WTC11 (cell line): ENCODE results near the gene GTF3C2.

Experiments used
- JUN ChIP-seq: sonication (generic); formaldehyde crosslinking; IDR thresholded peaks from 2 replicates; pipeline ENCODE4 v1.8.0; 2023; ENCODE audit warnings: mild to moderate bottlenecking, missing genetic modification reagents
- MXD4 ChIP-seq: fragments of 250-450 bp; sonication (Bioruptor Pico); IDR thresholded peaks from 2 replicates; pipeline ENCODE4 v1.8.0; 2021; ENCODE audit warnings: mild to moderate bottlenecking, moderate library complexity, borderline replicate concordance
- OVOL2 ChIP-seq: fragments of 250-450 bp; sonication (Bioruptor Pico); IDR thresholded peaks from 2 replicates; pipeline ENCODE4 v1.9.0; 2021; ENCODE audit warnings: mild to moderate bottlenecking, borderline replicate concordance
- TCF7 ChIP-seq: sonication (generic); formaldehyde crosslinking; IDR thresholded peaks from 2 replicates; pipeline ENCODE4 v1.8.0; 2022; ENCODE audit warnings: mild to moderate bottlenecking, low read depth, missing genetic modification reagents, moderate library complexity
- ZBTB21 ChIP-seq: sonication (generic); formaldehyde crosslinking; IDR thresholded peaks from 2 replicates; pipeline ENCODE4 v1.8.1; 2023; ENCODE audit warnings: mild to moderate bottlenecking, missing genetic modification reagents, borderline replicate concordance
- ZNF138 ChIP-seq: sonication (generic); formaldehyde crosslinking; conservative IDR thresholded peaks from 2 replicates; pipeline ENCODE4 v1.8.1; 2022; ENCODE audit warnings: mild to moderate bottlenecking, moderate library complexity, missing genetic modification reagents
- ZNF416 ChIP-seq: fragments of 250-450 bp; sonication (Bioruptor Pico); IDR thresholded peaks from 2 replicates; pipeline ENCODE4 v1.9.0; 2021; ENCODE audit warnings: mild to moderate bottlenecking, inconsistent platforms
- TF ChIP-seq, protein P1 (sequence below): sonication (generic); formaldehyde crosslinking; IDR thresholded peaks from 2 replicates; pipeline ENCODE4 v1.8.1; 2023; ENCODE audit warnings: mild to moderate bottlenecking, moderate library complexity, missing genetic modification reagents
- TF ChIP-seq, protein P2 (sequence below): sonication (generic); formaldehyde crosslinking; IDR thresholded peaks from 2 replicates; pipeline ENCODE4 v1.8.1; 2023; ENCODE audit warnings: mild to moderate bottlenecking, missing genetic modification reagents, moderate library complexity
- TF ChIP-seq, protein P3 (sequence below): fragments of 200-600 bp; IDR thresholded peaks from 2 replicates; pipeline ENCODE4 v1.8.0; 2022; ENCODE audit warnings: antibody characterized with exemption
- TF ChIP-seq, protein P4 (sequence below): sonication (generic); formaldehyde crosslinking; IDR thresholded peaks from 2 replicates; pipeline ENCODE4 v1.8.1; 2022; ENCODE audit warnings: missing genetic modification reagents, borderline replicate concordance
- TF ChIP-seq, protein P5 (sequence below): sonication (generic); formaldehyde crosslinking; IDR thresholded peaks from 2 replicates; pipeline ENCODE4 v1.8.1; 2022; ENCODE audit warnings: mild to moderate bottlenecking, moderate library complexity, missing genetic modification reagents

DNA sequence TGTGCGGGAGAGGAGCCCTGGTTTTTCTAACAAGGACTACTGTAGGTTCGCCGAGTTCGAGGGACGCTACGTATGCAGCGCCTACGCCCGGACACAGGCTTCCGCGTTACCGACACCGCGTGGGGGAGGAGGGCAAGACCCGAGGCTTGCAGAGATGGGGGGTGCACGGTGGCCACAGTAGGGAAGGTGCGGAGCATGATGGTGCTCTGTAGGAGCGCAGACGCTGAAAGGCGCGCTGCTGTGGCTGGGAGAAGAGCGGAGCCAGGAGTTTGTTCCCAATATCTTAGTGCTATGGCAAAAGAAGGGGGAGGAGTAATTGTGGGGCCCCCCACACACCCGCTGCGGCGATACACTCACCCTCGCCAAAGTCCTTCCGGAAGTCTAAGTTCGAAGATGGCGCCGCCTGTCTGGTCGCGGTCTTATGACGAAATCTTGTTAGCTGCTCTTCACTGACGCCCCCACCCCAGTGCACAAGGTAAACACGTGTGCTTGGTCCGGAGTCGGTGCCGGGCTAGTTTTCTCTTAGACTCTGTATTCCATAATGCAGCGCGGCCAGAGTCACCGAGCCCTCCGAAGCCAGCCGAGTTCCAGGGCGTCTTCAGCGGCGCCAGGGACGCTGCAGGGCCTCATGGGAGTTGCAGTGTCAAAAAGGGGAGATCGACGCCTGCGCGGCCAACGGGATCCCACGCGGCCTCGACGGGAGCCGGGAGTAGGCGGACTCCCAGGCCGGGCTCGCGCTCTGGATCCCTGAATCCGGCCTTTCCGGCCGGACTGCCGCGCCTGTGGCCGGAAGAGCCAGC, at the start of gene GTF3C2:
- TF ChIP-seq ZBTB21 (CRISPR knock-in tag) (peak; percentile 74; the same call in 1 of the 2 replicates), ZNF138 (CRISPR knock-in tag) (no peak), JUN (CRISPR knock-in tag) (peak; percentile 43; the same call in 1 of the 2 replicates), TCF7 (CRISPR knock-in tag) (no peak), MXD4 (CRISPR knock-in tag) (no peak), OVOL2 (CRISPR knock-in tag) (no peak), ZNF416 (CRISPR knock-in tag) (no peak)
- TF ChIP-seq, protein P1, sequence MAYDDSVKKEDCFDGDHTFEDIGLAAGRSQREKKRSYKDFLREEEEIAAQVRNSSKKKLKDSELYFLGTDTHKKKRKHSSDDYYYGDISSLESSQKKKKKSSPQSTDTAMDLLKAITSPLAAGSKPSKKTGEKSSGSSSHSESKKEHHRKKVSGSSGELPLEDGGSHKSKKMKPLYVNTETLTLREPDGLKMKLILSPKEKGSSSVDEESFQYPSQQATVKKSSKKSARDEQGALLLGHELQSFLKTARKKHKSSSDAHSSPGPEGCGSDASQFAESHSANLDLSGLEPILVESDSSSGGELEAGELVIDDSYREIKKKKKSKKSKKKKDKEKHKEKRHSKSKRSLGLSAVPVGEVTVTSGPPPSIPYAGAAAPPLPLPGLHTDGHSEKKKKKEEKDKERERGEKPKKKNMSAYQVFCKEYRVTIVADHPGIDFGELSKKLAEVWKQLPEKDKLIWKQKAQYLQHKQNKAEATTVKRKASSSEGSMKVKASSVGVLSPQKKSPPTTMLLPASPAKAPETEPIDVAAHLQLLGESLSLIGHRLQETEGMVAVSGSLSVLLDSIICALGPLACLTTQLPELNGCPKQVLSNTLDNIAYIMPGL: peak; percentile 40; the same call in 1 of the 2 replicates
- TF ChIP-seq, protein P2, sequence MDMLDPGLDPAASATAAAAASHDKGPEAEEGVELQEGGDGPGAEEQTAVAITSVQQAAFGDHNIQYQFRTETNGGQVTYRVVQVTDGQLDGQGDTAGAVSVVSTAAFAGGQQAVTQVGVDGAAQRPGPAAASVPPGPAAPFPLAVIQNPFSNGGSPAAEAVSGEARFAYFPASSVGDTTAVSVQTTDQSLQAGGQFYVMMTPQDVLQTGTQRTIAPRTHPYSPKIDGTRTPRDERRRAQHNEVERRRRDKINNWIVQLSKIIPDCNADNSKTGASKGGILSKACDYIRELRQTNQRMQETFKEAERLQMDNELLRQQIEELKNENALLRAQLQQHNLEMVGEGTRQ (CRISPR knock-in tag): peak; percentile 73
- TF ChIP-seq, protein P3, sequence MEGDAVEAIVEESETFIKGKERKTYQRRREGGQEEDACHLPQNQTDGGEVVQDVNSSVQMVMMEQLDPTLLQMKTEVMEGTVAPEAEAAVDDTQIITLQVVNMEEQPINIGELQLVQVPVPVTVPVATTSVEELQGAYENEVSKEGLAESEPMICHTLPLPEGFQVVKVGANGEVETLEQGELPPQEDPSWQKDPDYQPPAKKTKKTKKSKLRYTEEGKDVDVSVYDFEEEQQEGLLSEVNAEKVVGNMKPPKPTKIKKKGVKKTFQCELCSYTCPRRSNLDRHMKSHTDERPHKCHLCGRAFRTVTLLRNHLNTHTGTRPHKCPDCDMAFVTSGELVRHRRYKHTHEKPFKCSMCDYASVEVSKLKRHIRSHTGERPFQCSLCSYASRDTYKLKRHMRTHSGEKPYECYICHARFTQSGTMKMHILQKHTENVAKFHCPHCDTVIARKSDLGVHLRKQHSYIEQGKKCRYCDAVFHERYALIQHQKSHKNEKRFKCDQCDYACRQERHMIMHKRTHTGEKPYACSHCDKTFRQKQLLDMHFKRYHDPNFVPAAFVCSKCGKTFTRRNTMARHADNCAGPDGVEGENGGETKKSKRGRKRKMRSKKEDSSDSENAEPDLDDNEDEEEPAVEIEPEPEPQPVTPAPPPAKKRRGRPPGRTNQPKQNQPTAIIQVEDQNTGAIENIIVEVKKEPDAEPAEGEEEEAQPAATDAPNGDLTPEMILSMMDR: no peak
- TF ChIP-seq, protein P4, sequence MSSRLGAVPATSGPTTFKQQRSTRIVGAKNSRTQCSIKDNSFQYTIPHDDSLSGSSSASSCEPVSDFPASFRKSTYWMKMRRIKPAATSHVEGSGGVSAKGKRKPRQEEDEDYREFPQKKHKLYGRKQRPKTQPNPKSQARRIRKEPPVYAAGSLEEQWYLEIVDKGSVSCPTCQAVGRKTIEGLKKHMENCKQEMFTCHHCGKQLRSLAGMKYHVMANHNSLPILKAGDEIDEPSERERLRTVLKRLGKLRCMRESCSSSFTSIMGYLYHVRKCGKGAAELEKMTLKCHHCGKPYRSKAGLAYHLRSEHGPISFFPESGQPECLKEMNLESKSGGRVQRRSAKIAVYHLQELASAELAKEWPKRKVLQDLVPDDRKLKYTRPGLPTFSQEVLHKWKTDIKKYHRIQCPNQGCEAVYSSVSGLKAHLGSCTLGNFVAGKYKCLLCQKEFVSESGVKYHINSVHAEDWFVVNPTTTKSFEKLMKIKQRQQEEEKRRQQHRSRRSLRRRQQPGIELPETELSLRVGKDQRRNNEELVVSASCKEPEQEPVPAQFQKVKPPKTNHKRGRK (CRISPR knock-in tag): no peak
- TF ChIP-seq, protein P5, sequence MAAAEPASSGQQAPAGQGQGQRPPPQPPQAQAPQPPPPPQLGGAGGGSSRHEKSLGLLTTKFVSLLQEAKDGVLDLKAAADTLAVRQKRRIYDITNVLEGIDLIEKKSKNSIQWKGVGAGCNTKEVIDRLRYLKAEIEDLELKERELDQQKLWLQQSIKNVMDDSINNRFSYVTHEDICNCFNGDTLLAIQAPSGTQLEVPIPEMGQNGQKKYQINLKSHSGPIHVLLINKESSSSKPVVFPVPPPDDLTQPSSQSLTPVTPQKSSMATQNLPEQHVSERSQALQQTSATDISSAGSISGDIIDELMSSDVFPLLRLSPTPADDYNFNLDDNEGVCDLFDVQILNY: no peak
